GM12878 (cell line): ENCODE data around the gene BORCS5. TPM values are rescaled to one million over a fixed set of nuclear protein-coding genes. Genes with fewer than 3 reads are reported as not detected.
A peak's percentile ranks its signal among the peaks of the same experiment; 100 is the strongest.

ENCODE experiments used
- ATAC-seq: fragments of 200-7000 bp; cut with Tn5 transposase; 3 replicates; pipeline ENCODE4 v1.9.1; 2020; ENCODE audit warnings: mild to moderate bottlenecking, moderate library complexity
- BruUV-seq: library from RNA; stranded (reverse); fragments of 400-500 nt; replicated peaks from 2 replicates; lab custom pipeline; 2021; lab: Mats Ljungman, UMichigan
- CTCF ChIA-PET: fragments of 300-600 bp; sonication (Branson Sonifier 250); formaldehyde crosslinking; extraction: SDS; loops from one replicate; lab custom pipeline; 2021; ENCODE audit warnings: inconsistent platforms; lab: Yijun Ruan, JAX
- POLR2A ChIA-PET: fragments of 350-600 bp; formaldehyde crosslinking; extraction: SDS; loops from one replicate; lab custom pipeline; 2021; ENCODE audit warnings: inconsistent platforms; lab: Charles Lee
- RAD21 ChIA-PET: fragments of 300-600 bp; sonication (Branson Sonifier 250); formaldehyde crosslinking; loops from one replicate; lab custom pipeline; 2023; ENCODE audit warnings: antibody characterized with exemption; ENCODE audit not compliant: unreplicated experiment; lab: Charles Lee
- SMC1A ChIA-PET: fragments of 300-600 bp; sonication (Branson Sonifier 250); formaldehyde crosslinking; loops from one replicate; lab custom pipeline; 2023; ENCODE audit not compliant: unreplicated experiment, uncharacterized antibody; lab: Charles Lee
- DNase-seq: peaks from one replicate; pipeline ENCODE4 v3.0.0-alpha.2; 2011; ENCODE audit warnings: low read depth, low spot score
- FAIRE-seq: peaks from 3 replicates; lab custom pipeline; 2011; peaks lifted over from hg19 to GRCh38; lab: Jason Lieb, UNC
- H2AFZ ChIP-seq: 2 replicates; pipeline ENCODE4 v1.6.0; 2011; ENCODE audit warnings: low read depth, low read length, control low read depth; ENCODE audit not compliant: control insufficient read depth
- H3K27ac ChIP-seq: 2 replicates; pipeline ENCODE4 v1.5.1; 2011; ENCODE audit warnings: control low read depth; ENCODE audit not compliant: control insufficient read depth, insufficient read depth
- H3K27me3 ChIP-seq, 2 experiments: replicated peaks in 1 of 2; 2 replicates each; pipeline versions ENCODE4 v1.6.0 to v1.6.1; 2011; ENCODE audit warnings: low read length in 1 of 2; ENCODE audit not compliant: control insufficient read depth in 2 of 2, insufficient read depth in 2 of 2
- H3K36me3 ChIP-seq, 2 experiments: 2 replicates each; pipeline ENCODE4 v1.5.1; 2011; ENCODE audit warnings: low read length in 1 of 2; ENCODE audit not compliant: control insufficient read depth in 2 of 2, insufficient read depth in 2 of 2
- H3K4me1 ChIP-seq: 2 replicates; pipeline ENCODE4 v1.6.1; 2011; ENCODE audit warnings: mild to moderate bottlenecking, low read length, moderate library complexity, mixed read lengths; ENCODE audit not compliant: control insufficient read depth, insufficient read depth
- H3K4me2 ChIP-seq: 2 replicates; pipeline ENCODE4 v1.6.0; 2011; ENCODE audit warnings: control low read depth; ENCODE audit not compliant: control insufficient read depth, insufficient read depth
- H3K4me3 ChIP-seq: fragments of 200-600 bp; sonication (generic); 2 replicates; pipeline ENCODE4 v1.5.1; 2016
- H3K79me2 ChIP-seq: 2 replicates; pipeline ENCODE4 v1.6.0; 2011; ENCODE audit warnings: low read length; ENCODE audit not compliant: control insufficient read depth, insufficient read depth
- H3K9ac ChIP-seq: 2 replicates; pipeline ENCODE4 v1.8.0; 2011; ENCODE audit warnings: low read length, control low read depth, mixed read lengths; ENCODE audit not compliant: control insufficient read depth, insufficient read depth
- H3K9me3 ChIP-seq: replicated peaks from 3 replicates; pipeline ENCODE4 v1.5.1; 2011; ENCODE audit warnings: mild to moderate bottlenecking, low read length; ENCODE audit not compliant: control insufficient read depth, insufficient read depth
- H4K20me1 ChIP-seq: 2 replicates; pipeline ENCODE4 v1.6.0; 2011; ENCODE audit not compliant: control insufficient read depth, insufficient read depth
- ASH2L ChIP-seq: fragments of 300-600, 200-600 bp; sonication (generic); IDR thresholded peaks from 2 replicates; pipeline ENCODE4 v1.6.1; 2017; ENCODE audit warnings: low read depth, mild to moderate bottlenecking, borderline replicate concordance
- CUX1 ChIP-seq: IDR thresholded peaks from 2 replicates; pipeline ENCODE4 v1.6.1; 2012; ENCODE audit warnings: improper control_type of control experiment, low read depth, low read length; ENCODE audit not compliant: insufficient replicate concordance
- NFYA ChIP-seq: IDR thresholded peaks from 2 replicates; pipeline ENCODE4 v1.6.1; 2011; ENCODE audit warnings: low read depth, mild to moderate bottlenecking, low read length, improper control_type of control experiment, borderline replicate concordance
- RAD21 ChIP-seq: IDR thresholded peaks from 2 replicates; pipeline ENCODE4 v1.6.1; 2011; ENCODE audit warnings: mild to moderate bottlenecking, low read depth, low read length, moderate library complexity; ENCODE audit not compliant: insufficient read depth
- RBBP5 ChIP-seq: fragments of 200-600 bp; sonication (generic); conservative IDR thresholded peaks from 2 replicates; pipeline ENCODE4 v1.6.1; 2016
- SKIL ChIP-seq: fragments of 450-650 bp; IDR thresholded peaks from 2 replicates; pipeline ENCODE4 v1.6.1; 2017; ENCODE audit warnings: mild to moderate bottlenecking, low read depth, inconsistent platforms; ENCODE audit not compliant: poor library complexity, severe bottlenecking
- SMAD1 ChIP-seq: fragments of 450-650 bp; IDR thresholded peaks from 2 replicates; pipeline ENCODE4 v1.6.1; 2018; ENCODE audit warnings: mild to moderate bottlenecking, low read depth; ENCODE audit not compliant: partially characterized antibody
- SMC3 ChIP-seq: IDR thresholded peaks from 2 replicates; pipeline ENCODE4 v1.6.1; 2011; ENCODE audit warnings: low read length, improper control_type of control experiment, borderline replicate concordance
- SP1 ChIP-seq: IDR thresholded peaks from one replicate; pipeline ENCODE4 v1.6.1; 2011; ENCODE audit warnings: low read depth, low read length
- WGBS: methylation state at CpG from one replicate; pipeline ENCODE4 v1.1.6; 2016; ENCODE audit warnings: low lambda C conversion rate; ENCODE audit not compliant: insufficient replicate concordance, insufficient coverage; ENCODE audit errors: missing lambda C conversion rate; 5-methylcytosine and 5-hydroxymethylcytosine counted together
- in situ Hi-C: fragments of 300-500 bp; cut with MboI; formaldehyde crosslinking; loops from 9 replicates; pipeline ENCODE4 v1.14.3; 2018; ENCODE audit warnings: mixed read lengths
- intact Hi-C: fragments of 100-400 bp; cut with micrococcal nuclease; formaldehyde crosslinking; loops from one replicate; pipeline ENCODE4 v1.14.2; 2022; ENCODE audit not compliant: unreplicated experiment
- polyA plus RNA-seq, 11 experiments: library from polyadenylated mRNA; depleted of rRNA in 4 of 11; unstranded in 6 of 11; stranded (reverse) in 5 of 11; fragments of >200 nt; fragmentation: Nextera tagmentation in 4 of 11; fragmentation: Illumina TruSeq in 1 of 11; extraction: Ambion mirVana in 4 of 11; extraction: Trizol in 1 of 11; gene quantifications; 1 replicate in 1 of 11; 2 replicates in 10 of 11; pipeline versions ENCODE4 v1.2.1 to v1.2.3, GENCODE V29; 2011 to 2016; ENCODE audit warnings: inconsistent platforms in 2 of 11, missing spikeins in 2 of 11, low read depth in 1 of 11
- total RNA-seq, 4 experiments: library from RNA; depleted of rRNA in 3 of 4; stranded (reverse); fragments of >200 nt in 3 of 4; fragmentation: Illumina TruSeq in 1 of 4; extraction: Trizol in 1 of 4; gene quantifications; 2 replicates each; pipeline versions ENCODE4 v1.2.1 to v1.2.3, GENCODE V29; 2013 to 2021

BORCS5 gene
- total and polyA plus RNA-seq, 10 of the 15 experiments (the other 5 are each of a cell fraction or from before 2014, with no cell fraction given), result 1.4 to 39.7 (median 16.1) TPM

- ATAC-seq, result peak; percentile 98
- POLR2A ChIA-PET, result interaction anchor here (0.6 to 3.9 kb wide), 12 partner anchors 10 to 181 kb away, joined by 3 to 26 read pairs (median 5); partner anchors contain the start of gene BORCS5
- WGBS, result 1% methylated on average over 15 of the region's 15 CpGs
- intact Hi-C loops, result loop anchor here (2.0 to 5.0 kb wide), 4 partner anchors 88 to 132 kb away; partner anchors contain the start of gene DUSP16
- Histone ChIP-seq H3K27ac (peak overlapping the region; percentile 94), H3K9me3 (no peaks in the 10 kb centered on the region; the same call in 2 of the 3 replicates), H3K27me3 (no peaks in the 10 kb centered on the region), H3K4me2 (peak overlapping the region; percentile 51), H3K4me1 (peaks cover 24% of the 10 kb centered on the region), H3K79me2 (peaks cover 6% of the 10 kb centered on the region), H3K9ac (peak overlapping the region; percentile 47), H3K4me3 (0 out of 2 replicates have a peak overlapping the region, but pooled peaks have one; percentile 30), H2AFZ (peak overlapping the region; percentile 37), H4K20me1 (no peaks in the 10 kb centered on the region), H3K36me3 (peaks cover 15 to 29% of the 10 kb centered on the region in 2 experiments)
- BruUV-seq, result TSS peak; percentile 88
- in situ Hi-C loops, result no loop called here
- RAD21 ChIA-PET, result interaction anchor here (0.6 to 6.2 kb wide), 26 partner anchors 8 to 328 kb away, joined by 3 to 68 read pairs (median 6); partner anchors contain the start of gene DUSP16
- CTCF ChIA-PET, result interaction anchor here (0.6 to 7.1 kb wide), 20 partner anchors 10 to 909 kb away, joined by 3 to 47 read pairs (median 5); no protein-coding TSS in a partner anchor
- peak; percentile 84 for FAIRE-seq
- peak; percentile 87 for DNase-seq
- SMC1A ChIA-PET, result interaction anchor here (0.7 to 4.9 kb wide), 38 partner anchors 8 to 261 kb away, joined by 3 to 75 read pairs (median 5); partner anchors contain the start of gene DUSP16
- TF ChIP-seq SP1, result peak; percentile 24
- no peak for TF ChIP-seq NFYA
- TF ChIP-seq SMAD1, result no peak
- TF ChIP-seq CUX1, result no peak
- TF ChIP-seq SKIL, result no peak
- TF ChIP-seq RAD21, result peak; percentile 61
- TF ChIP-seq ASH2L, result no peak
- TF ChIP-seq SMC3, result no peak; the same call in 1 of the 2 replicates
- TF ChIP-seq RBBP5, result no peak
Observed at GRCh38 chr12:12474931-12475795, 118.3 kb downstream of the BORCS5 start.
